Activated naive CD8-positive, alpha-beta T cell treated with anti-CD3 and anti-CD28 coated beads, Interleukin-2, amount 50 U/mL, for 24 hours (primary cell): ENCODE results near the gene PHOSPHO2.
"Not testable (repeated sequence)": the region's sequence is repeated elsewhere in the genome, so short reads cannot be mapped to it uniquely, and the experiment has no call there.

Experiments used
- ATAC-seq: fragments of 150-1000 bp; cut with Tn5 transposase; one replicate; pipeline ENCODE4 v1.10.0; 2021
- DNase-seq: peaks from one replicate; pipeline ENCODE4 v3.0.0; 2021
- H3K27ac Mint-ChIP-seq: one replicate; pipeline ENCODE4 v1.8.0; 2021; ENCODE audit warnings: mild to moderate bottlenecking, mixed read lengths
- H3K27me3 Mint-ChIP-seq: one replicate; pipeline ENCODE4 v1.8.0; 2021; ENCODE audit warnings: mixed read lengths
- H3K36me3 Mint-ChIP-seq: one replicate; pipeline ENCODE4 v1.8.0; 2021; ENCODE audit warnings: low read depth, mixed read lengths
- H3K4me1 Mint-ChIP-seq: one replicate; pipeline ENCODE4 v1.8.0; 2021; ENCODE audit warnings: mixed read lengths
- H3K4me3 Mint-ChIP-seq: one replicate; pipeline ENCODE4 v1.8.0; 2021; ENCODE audit warnings: mild to moderate bottlenecking, moderate library complexity, mixed read lengths
- H3K9me3 Mint-ChIP-seq: one replicate; pipeline ENCODE4 v1.8.0; 2021; ENCODE audit warnings: mixed read lengths

Gene PHOSPHO2

GRCh38 chr2:169672406-169672805 lies 21.9 kb upstream of the PHOSPHO2 start:
- H3K27ac Mint-ChIP-seq = no peak overlapping the region
- H3K27me3 Mint-ChIP-seq = peaks cover 9% of the 10 kb centered on the region
- DNase-seq (no peak), ATAC-seq (no peak)
- H3K36me3 Mint-ChIP-seq = no peaks in the 10 kb centered on the region
- H3K4me1 Mint-ChIP-seq = no peaks in the 10 kb centered on the region
- H3K9me3 Mint-ChIP-seq = no peaks in the 10 kb centered on the region
- H3K4me3 Mint-ChIP-seq = no peak overlapping the region

GRCh38 chr2:169673106-169673505 lies 21.2 kb upstream of the PHOSPHO2 start:
- peaks cover 9% of the 10 kb centered on the region for H3K27me3 Mint-ChIP-seq
- no peaks in the 10 kb centered on the region for H3K36me3 Mint-ChIP-seq
- no peak overlapping the region for H3K27ac Mint-ChIP-seq
- no peaks in the 10 kb centered on the region for H3K4me1 Mint-ChIP-seq
- H3K9me3 Mint-ChIP-seq = no peaks in the 10 kb centered on the region
- H3K4me3 Mint-ChIP-seq = no peak overlapping the region
- ATAC-seq (no peak), DNase-seq (no peak)

DNA sequence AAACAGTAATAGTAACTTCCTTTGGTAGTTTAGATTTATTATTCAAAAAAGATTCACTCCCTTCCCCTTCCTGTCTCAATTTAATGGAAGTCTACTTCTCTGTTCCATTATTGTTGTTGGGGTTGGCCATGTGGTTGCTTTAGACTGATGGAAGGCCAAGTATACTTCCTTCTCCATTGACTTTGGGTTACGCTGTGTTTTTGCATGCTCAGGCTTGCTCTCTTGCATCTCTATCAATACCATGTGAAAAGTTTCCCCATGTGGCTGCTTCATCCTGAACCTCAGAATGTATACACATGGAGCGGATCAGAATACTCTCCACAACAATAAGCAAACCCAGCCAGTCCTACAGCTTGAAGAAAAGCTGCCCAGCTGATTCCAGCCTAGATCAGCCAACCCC lies 20.3 kb upstream of the PHOSPHO2 start:
- no peak overlapping the region for H3K27ac Mint-ChIP-seq
- no peak overlapping the region for H3K4me3 Mint-ChIP-seq
- H3K4me1 Mint-ChIP-seq = no peaks in the 10 kb centered on the region
- peaks cover 9% of the 10 kb centered on the region for H3K27me3 Mint-ChIP-seq
- ATAC-seq = no peak
- H3K36me3 Mint-ChIP-seq = no peaks in the 10 kb centered on the region
- no peaks in the 10 kb centered on the region for H3K9me3 Mint-ChIP-seq
- no peak for DNase-seq

- Mint-ChIP-seq H3K9me3 (no peaks in the 10 kb centered on the region), H3K36me3 (no peaks in the 10 kb centered on the region)
- ATAC-seq = no peak
Observed at GRCh38 chr2:169676357-169676756, 17.9 kb upstream of the PHOSPHO2 start.

DNA sequence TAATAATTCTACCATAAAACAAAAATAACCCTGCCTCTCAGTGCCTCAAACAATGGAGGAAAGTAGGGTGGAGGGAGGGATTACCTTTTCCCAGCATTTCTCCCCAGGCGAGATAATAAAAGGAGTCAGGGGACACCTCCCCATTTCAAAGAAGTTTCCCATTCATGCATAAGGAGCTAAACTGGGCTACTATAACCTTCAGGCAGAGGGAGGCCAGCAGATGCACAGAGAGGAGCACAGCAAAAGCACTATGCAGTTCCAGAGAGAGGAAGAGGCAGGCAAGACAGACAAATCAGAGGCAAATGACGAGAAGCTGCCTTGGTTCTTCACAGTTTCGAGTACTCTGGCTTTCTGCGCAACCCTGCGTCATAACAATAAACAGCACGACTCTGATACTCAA lies 17.4 kb upstream of the PHOSPHO2 start:
- H3K27me3 Mint-ChIP-seq = peaks cover 9% of the 10 kb centered on the region
- no peaks in the 10 kb centered on the region for H3K9me3 Mint-ChIP-seq
- H3K36me3 Mint-ChIP-seq = no peaks in the 10 kb centered on the region
- no peak overlapping the region for H3K4me3 Mint-ChIP-seq
- no peak for DNase-seq
- H3K27ac Mint-ChIP-seq = no peak overlapping the region
- H3K4me1 Mint-ChIP-seq = no peaks in the 10 kb centered on the region
- no peak for ATAC-seq

More at GRCh38 chr2:169676357-169676756, 17.9 kb upstream of the PHOSPHO2 start:
- H3K4me1 Mint-ChIP-seq = no peaks in the 10 kb centered on the region
- peaks cover 9% of the 10 kb centered on the region for H3K27me3 Mint-ChIP-seq
- DNase-seq = no peak
- no peak overlapping the region for H3K27ac Mint-ChIP-seq
- H3K4me3 Mint-ChIP-seq = no peak overlapping the region

DNA sequence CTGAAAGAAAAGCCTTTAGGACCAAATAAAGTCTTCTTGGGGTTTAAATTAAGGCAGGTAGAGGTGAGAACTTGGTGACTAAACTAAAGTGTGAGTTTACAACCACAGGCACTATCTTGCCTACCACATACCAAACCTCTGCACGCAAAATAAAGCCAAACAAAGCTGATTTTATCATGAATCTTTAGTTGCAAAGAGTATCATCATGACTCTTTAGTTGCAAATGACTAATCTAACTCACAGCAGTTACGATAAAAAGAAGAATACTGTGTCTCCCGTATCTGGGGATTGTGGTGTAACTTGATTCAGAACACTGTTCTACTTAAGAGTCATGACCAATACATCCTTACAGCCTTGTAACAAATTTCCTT lies 11.2 kb upstream of the PHOSPHO2 start:
- no peak overlapping the region for H3K27ac Mint-ChIP-seq
- peak; percentile 96 for ATAC-seq
- H3K27me3 Mint-ChIP-seq = no peaks in the 10 kb centered on the region
- peaks cover 13% of the 10 kb centered on the region for H3K4me1 Mint-ChIP-seq
- H3K4me3 Mint-ChIP-seq = no peak overlapping the region
- no peak for DNase-seq
- H3K36me3 Mint-ChIP-seq = no peaks in the 10 kb centered on the region
- no peaks in the 10 kb centered on the region for H3K9me3 Mint-ChIP-seq

DNA sequence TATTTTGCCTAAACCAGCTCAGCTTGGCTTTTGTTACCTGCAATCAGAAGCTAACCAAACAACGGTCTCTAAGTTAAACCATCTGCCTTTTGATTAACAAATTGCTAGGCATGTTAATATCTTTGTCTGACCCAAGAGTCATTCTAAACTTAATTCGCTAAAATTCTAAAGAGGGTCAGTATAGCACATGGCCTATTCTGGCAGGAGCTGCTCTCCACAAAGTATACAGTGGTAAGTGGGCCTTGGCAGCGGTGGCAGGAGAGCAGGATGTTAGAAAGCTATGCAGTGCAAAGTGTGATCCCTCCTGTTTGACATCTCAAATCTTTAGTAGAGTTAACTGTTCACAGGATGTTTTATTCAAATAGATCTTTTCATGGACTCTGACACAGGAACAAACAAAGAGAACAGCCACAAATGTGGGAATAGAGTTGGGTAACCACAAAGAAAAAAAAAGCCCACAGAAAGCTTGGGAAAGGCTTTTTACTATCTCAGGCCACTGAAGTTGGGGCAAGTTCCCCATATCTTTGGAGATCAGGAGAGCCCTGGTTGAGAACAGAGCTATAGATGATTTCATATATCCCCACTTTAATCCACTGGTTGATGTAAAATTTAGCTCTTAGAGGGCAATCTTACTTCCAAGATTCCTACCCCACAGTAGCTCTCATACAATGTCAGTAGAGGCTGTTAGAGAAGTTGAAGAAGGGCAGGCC lies 10.7 kb upstream of the PHOSPHO2 start:
- Mint-ChIP-seq H3K36me3 (peaks cover 4% of the 10 kb centered on the region), H3K27me3 (no peaks in the 10 kb centered on the region), H3K4me1 (peaks cover 13% of the 10 kb centered on the region), H3K27ac (no peak overlapping the region), H3K9me3 (peaks cover 4% of the 10 kb centered on the region), H3K4me3 (no peak overlapping the region)
- DNase-seq = no peak
- ATAC-seq = peak; percentile 34

DNA sequence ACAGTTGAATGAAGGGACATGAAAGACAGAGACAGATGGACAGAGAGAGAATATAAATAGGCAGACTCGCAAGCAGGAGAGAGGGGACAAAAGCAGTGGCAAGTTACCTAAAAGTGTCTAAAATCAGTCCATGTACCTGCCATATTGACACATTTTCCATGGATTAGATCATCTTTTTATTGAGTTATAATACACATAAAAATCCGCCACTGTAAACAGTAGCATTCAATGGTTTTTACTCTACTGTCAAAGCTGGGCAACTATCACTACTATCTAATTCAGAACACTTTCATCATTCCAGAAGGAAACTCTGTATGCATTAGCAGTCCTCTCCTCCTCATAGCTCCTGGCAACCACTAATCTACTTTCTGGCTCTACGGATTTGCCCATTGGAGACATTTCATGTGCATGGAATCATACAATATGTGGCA lies 10.1 kb upstream of the PHOSPHO2 start:
- Mint-ChIP-seq H3K4me1 (peaks cover 13% of the 10 kb centered on the region), H3K27me3 (no peaks in the 10 kb centered on the region), H3K36me3 (peaks cover 4% of the 10 kb centered on the region), H3K4me3 (no peak overlapping the region), H3K9me3 (peaks cover 7% of the 10 kb centered on the region), H3K27ac (no peak overlapping the region)
- no peak for ATAC-seq
- no peak for DNase-seq

DNA sequence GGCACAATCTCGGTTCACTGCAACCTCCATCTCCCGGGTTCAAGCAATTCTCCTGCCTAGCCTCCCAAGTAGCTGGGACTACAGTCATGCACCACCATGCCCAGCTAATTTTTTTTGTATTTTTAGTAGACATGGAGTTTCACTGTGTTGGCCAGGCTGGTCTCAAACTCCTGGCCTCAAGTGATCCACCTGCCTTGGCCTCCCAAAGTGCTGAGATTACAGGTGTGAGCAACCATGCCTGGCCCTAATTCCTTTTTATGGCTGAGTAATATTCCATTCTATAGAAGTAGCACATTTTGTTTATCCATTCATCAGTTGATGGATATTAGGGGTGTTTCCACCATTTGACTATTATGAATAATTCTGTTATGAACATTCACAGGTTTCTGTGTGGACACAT lies 9.6 kb upstream of the PHOSPHO2 start:
- not testable (repeated sequence) for H3K9me3 Mint-ChIP-seq, H3K27ac Mint-ChIP-seq, H3K27me3 Mint-ChIP-seq, H3K4me3 Mint-ChIP-seq, H3K36me3 Mint-ChIP-seq, DNase-seq, ATAC-seq
- H3K4me1 Mint-ChIP-seq = peaks cover 13% of the 10 kb centered on the region

GRCh38 chr2:169686825-169687224 lies 7.4 kb upstream of the PHOSPHO2 start:
- H3K4me1 Mint-ChIP-seq = peaks cover 13% of the 10 kb centered on the region
- H3K27ac Mint-ChIP-seq, H3K36me3 Mint-ChIP-seq, H3K27me3 Mint-ChIP-seq, H3K4me3 Mint-ChIP-seq, ATAC-seq, DNase-seq: not testable (repeated sequence)
- peaks cover 19% of the 10 kb centered on the region for H3K9me3 Mint-ChIP-seq

GRCh38 chr2:169687943-169688342 lies 6.3 kb upstream of the PHOSPHO2 start:
- H3K27me3 Mint-ChIP-seq, H3K27ac Mint-ChIP-seq, DNase-seq, ATAC-seq, H3K36me3 Mint-ChIP-seq, H3K4me3 Mint-ChIP-seq: not testable (repeated sequence)
- Mint-ChIP-seq H3K4me1 (peaks cover 11% of the 10 kb centered on the region), H3K9me3 (peaks cover 19% of the 10 kb centered on the region)

- Mint-ChIP-seq H3K27ac (no peak overlapping the region), H3K36me3 (peaks cover 8% of the 10 kb centered on the region), H3K4me3 (no peak overlapping the region), H3K4me1 (peaks cover 18% of the 10 kb centered on the region), H3K27me3 (peaks cover 2% of the 10 kb centered on the region), H3K9me3 (peaks cover 19% of the 10 kb centered on the region)
- no peak for DNase-seq
- no peak for ATAC-seq
Observed at GRCh38 chr2:169690958-169691357, 3.3 kb upstream of the PHOSPHO2 start.

DNA sequence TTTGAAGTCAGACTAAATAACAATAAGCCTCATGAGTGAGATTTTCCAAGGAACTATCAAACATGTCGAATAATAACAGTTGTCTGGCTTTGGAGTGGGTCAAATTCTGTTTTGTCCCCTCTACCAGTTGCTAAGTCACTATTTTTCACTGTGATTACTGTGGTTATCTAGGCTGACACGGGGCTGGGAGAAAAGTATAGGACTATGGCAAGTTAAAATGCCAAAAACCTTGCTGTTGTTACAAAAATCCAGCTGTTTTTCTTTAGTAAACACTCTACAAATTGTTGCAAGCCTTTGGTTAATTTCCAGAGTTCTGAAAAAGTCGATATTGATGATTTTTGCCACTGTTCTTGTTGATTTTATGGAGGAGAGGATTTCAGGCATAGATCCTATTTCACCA lies 1.6 kb upstream of the PHOSPHO2 start:
- Mint-ChIP-seq H3K27me3 (peaks cover 2% of the 10 kb centered on the region), H3K27ac (no peak overlapping the region), H3K4me1 (peaks cover 18% of the 10 kb centered on the region), H3K4me3 (no peak overlapping the region), H3K36me3 (peaks cover 13% of the 10 kb centered on the region), H3K9me3 (peaks cover 19% of the 10 kb centered on the region)
- DNase-seq = no peak
- ATAC-seq = no peak

GRCh38 chr2:169693360-169693759 lies 909 bp upstream of the PHOSPHO2 start:
- Mint-ChIP-seq H3K4me1 (peaks cover 18% of the 10 kb centered on the region), H3K4me3 (peak overlapping the region; percentile 89), H3K27ac (peak overlapping the region; percentile 87), H3K36me3 (peaks cover 11% of the 10 kb centered on the region), H3K27me3 (peaks cover 2% of the 10 kb centered on the region), H3K9me3 (peaks cover 17% of the 10 kb centered on the region)
- ATAC-seq (no peak), DNase-seq (no peak)

DNA sequence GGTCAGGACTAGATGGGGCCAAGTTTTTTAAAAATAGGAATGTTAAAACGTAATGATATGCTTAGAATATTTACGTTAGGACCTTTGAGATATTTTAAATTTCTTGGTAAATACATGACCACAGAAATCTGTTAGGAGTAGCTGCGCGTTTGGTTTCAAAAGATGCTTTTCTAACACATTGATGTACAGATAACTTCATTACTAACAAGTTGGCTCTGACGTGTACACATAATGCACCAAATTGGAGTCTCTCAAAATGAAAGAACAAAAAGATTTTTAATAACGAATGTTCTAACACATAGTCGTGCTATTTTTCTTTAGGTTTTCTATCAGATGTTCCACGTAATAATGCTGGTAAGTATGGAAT lies 608 bp downstream of the PHOSPHO2 start:
- DNase-seq (no peak), ATAC-seq (no peak)
- Mint-ChIP-seq H3K4me3 (peak overlapping the region; percentile 89), H3K27me3 (peaks cover 2% of the 10 kb centered on the region), H3K27ac (peak overlapping the region; percentile 87), H3K36me3 (peaks cover 20% of the 10 kb centered on the region), H3K4me1 (peaks cover 18% of the 10 kb centered on the region), H3K9me3 (peaks cover 12% of the 10 kb centered on the region)

DNA sequence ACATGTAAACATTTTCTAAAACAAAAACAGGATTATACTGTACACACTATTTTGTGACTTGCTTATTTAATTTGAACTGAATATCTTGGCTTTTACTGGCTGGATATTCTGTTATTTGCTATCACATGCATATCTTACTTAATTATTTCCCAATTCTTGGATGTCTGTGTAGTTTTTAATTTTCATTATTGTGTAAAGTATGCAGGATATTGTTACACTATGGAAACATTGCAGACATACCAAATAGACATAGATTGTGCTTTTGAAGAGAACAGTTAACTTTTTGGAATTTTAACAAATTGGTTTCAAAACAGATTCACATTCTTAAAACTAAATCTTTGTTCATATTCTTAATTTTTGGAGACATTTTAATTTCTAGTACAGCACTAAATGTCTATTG lies 2.1 kb downstream of the PHOSPHO2 start:
- no peak overlapping the region for H3K4me3 Mint-ChIP-seq
- no peak overlapping the region for H3K27ac Mint-ChIP-seq
- ATAC-seq = no peak
- peaks cover 5% of the 10 kb centered on the region for H3K9me3 Mint-ChIP-seq
- DNase-seq = no peak
- H3K36me3 Mint-ChIP-seq = peaks cover 22% of the 10 kb centered on the region
- peaks cover 18% of the 10 kb centered on the region for H3K4me1 Mint-ChIP-seq
- H3K27me3 Mint-ChIP-seq = peaks cover 1% of the 10 kb centered on the region
